ENCODE results near the gene MTHFSD. TPM values are rescaled to one million over a fixed set of nuclear protein-coding genes. Genes with fewer than 3 reads are reported as not detected.

Gene MTHFSD
- total RNA-seq, 1 experiment from 2014 or later, result 30.7 TPM

DNA sequence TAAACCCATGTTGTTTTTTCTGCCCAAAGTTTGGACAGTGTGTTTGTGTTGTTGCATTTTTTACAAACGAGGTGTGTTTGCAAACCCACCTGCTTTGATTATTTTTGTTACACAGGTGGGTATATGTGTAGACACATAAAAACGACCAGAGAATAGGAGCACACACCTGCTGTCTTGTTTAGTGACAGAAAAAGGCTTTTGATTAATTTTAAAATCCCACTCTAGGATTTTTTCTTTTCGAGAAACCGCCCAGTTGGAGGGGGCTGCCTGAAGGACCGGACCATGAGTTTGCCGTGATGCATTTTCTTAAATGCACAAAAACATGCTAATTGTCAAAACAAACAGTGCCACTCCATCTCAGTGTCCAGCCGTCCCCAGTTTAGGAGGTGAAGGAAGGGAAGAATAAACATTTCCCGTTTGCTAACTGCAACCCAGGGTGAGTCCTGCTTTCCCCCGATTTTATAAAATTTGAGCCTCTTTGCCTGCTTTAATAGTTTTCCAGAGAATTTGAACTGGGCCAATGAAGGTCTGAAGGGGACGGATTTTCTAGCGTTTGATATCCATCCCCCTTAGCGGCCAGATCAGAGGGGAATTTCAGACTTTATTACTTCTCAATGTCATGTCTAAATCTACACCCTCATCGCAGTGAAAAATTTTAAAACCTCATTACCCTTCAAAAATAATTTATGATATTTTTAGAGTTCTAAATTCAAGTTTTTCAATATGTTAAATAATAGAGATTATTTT lies 14.8 kb upstream of the MTHFSD start:
- H3K9me3 Mint-ChIP-seq (ENCODE audit: unreplicated experiment), result no peaks in the 10 kb centered on the region
- no peak for DNase-seq (ENCODE audit: unreplicated experiment)
- intact Hi-C loops (cut with micrococcal nuclease), result loop anchor here (5.0 to 10.0 kb wide), 4 partner anchors 252 to 1195 kb away; partner anchors contain the start of gene KLHDC4
- ChIA-PET POLR2A (interaction anchor here (1.8 to 7.2 kb wide), 2 partner anchors 95 to 492 kb away, joined by 7 to 42 read pairs; no protein-coding TSS in a partner anchor), CTCF (interaction anchor here (0.5 to 1.8 kb wide), 6 partner anchors 181 to 747 kb away, joined by 3 to 9 read pairs (median 3); partner anchors contain the start of gene C16orf95)
- H3K4me1 Mint-ChIP-seq (ENCODE audit: insufficient read depth, unreplicated experiment), result peaks cover 19% of the 10 kb centered on the region
- peak overlapping the region; percentile 96 for H3K27ac Mint-ChIP-seq (ENCODE audit: low read depth, unreplicated experiment)
- BruUV-seq (replicated peaks), result no TSS peak
- TF ChIP-seq, protein P1, sequence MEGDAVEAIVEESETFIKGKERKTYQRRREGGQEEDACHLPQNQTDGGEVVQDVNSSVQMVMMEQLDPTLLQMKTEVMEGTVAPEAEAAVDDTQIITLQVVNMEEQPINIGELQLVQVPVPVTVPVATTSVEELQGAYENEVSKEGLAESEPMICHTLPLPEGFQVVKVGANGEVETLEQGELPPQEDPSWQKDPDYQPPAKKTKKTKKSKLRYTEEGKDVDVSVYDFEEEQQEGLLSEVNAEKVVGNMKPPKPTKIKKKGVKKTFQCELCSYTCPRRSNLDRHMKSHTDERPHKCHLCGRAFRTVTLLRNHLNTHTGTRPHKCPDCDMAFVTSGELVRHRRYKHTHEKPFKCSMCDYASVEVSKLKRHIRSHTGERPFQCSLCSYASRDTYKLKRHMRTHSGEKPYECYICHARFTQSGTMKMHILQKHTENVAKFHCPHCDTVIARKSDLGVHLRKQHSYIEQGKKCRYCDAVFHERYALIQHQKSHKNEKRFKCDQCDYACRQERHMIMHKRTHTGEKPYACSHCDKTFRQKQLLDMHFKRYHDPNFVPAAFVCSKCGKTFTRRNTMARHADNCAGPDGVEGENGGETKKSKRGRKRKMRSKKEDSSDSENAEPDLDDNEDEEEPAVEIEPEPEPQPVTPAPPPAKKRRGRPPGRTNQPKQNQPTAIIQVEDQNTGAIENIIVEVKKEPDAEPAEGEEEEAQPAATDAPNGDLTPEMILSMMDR (IDR thresholded peaks at IDR 0.05; ENCODE audit: unreplicated experiment), result no peak
- peaks cover 52% of the 10 kb centered on the region for H3K36me3 Mint-ChIP-seq (ENCODE audit: insufficient read depth, unreplicated experiment)
- peak overlapping the region; percentile 90 for H3K4me3 Mint-ChIP-seq (ENCODE audit: unreplicated experiment)
- H3K27me3 Mint-ChIP-seq (ENCODE audit: insufficient read depth, unreplicated experiment), result no peaks in the 10 kb centered on the region

DNA sequence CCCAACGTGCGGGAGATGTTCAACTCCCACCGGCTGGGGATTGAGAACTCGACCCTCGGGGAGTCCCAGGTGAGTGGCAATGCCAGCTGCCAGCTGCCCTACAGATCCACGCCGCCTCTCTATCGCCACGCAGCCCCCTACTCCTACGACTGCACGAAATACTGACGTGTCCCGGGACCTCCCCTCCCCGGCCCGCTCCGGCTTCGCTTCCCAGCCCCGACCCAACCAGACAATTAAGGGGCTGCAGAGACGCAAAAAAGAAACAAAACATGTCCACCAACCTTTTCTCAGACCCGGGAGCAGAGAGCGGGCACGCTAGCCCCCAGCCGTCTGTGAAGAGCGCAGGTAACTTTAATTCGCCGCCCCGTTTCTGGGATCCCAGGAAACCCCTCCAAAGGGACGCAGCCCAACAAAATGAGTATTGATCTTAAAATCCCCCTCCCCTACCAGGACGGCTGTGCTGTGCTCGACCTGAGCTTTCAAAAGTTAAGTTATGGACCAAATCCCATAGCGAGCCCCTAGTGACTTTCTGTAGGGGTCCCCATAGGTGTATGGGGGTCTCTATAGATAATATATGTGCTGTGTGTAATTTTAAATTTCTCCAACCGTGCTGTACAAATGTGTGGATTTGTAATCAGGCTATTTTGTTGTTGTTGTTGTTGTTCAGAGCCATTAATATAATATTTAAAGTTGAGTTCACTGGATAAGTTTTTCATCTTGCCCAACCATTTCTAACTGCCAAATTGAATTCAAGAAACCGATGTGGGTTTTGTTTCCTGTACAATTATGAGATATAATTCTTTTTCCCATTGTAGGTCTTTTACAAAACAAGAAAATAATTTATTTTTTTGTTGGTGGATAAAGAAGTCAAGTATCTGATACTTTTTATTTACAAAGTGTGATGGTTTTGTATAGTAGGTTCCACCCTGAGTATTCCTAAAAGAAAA lies 13.9 kb upstream of the MTHFSD start:
- peak overlapping the region; percentile 96 for H3K27ac Mint-ChIP-seq (ENCODE audit: low read depth, unreplicated experiment)
- intact Hi-C loops (cut with micrococcal nuclease), result loop anchor here (5.0 to 10.0 kb wide), 4 partner anchors 253 to 1196 kb away; partner anchors contain the start of gene KLHDC4
- no peaks in the 10 kb centered on the region for H3K9me3 Mint-ChIP-seq (ENCODE audit: unreplicated experiment)
- TSS peak; percentile 57 for BruUV-seq (replicated peaks)
- H3K4me1 Mint-ChIP-seq (ENCODE audit: insufficient read depth, unreplicated experiment), result peaks cover 13% of the 10 kb centered on the region
- H3K36me3 Mint-ChIP-seq (ENCODE audit: insufficient read depth, unreplicated experiment), result peaks cover 43% of the 10 kb centered on the region
- CTCF ChIA-PET, result interaction anchor here (0.6 to 1.1 kb wide), 3 partner anchors 494 to 920 kb away, joined by 3 read pairs; no protein-coding TSS in a partner anchor
- POLR2A ChIA-PET, result interaction anchor here (1.0 to 7.2 kb wide), 6 partner anchors 14 to 814 kb away, joined by 3 to 42 read pairs (median 4); partner anchors contain the start of gene MTHFSD
- DNase-seq (ENCODE audit: unreplicated experiment), result no peak
- peak overlapping the region; percentile 90 for H3K4me3 Mint-ChIP-seq (ENCODE audit: unreplicated experiment)
- H3K27me3 Mint-ChIP-seq (ENCODE audit: insufficient read depth, unreplicated experiment), result no peaks in the 10 kb centered on the region
- TF ChIP-seq, protein P1 (IDR thresholded peaks at IDR 0.05; ENCODE audit: unreplicated experiment), result no peak

DNA sequence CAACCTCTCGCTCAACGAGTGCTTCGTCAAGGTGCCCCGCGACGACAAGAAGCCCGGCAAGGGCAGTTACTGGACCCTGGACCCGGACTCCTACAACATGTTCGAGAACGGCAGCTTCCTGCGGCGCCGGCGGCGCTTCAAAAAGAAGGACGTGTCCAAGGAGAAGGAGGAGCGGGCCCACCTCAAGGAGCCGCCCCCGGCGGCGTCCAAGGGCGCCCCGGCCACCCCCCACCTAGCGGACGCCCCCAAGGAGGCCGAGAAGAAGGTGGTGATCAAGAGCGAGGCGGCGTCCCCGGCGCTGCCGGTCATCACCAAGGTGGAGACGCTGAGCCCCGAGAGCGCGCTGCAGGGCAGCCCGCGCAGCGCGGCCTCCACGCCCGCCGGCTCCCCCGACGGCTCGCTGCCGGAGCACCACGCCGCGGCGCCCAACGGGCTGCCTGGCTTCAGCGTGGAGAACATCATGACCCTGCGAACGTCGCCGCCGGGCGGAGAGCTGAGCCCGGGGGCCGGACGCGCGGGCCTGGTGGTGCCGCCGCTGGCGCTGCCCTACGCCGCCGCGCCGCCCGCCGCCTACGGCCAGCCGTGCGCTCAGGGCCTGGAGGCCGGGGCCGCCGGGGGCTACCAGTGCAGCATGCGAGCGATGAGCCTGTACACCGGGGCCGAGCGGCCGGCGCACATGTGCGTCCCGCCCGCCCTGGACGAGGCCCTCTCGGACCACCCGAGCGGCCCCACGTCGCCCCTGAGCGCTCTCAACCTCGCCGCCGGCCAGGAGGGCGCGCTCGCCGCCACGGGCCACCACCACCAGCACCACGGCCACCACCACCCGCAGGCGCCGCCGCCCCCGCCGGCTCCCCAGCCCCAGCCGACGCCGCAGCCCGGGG lies 12.9 kb upstream of the MTHFSD start:
- H3K27me3 Mint-ChIP-seq (ENCODE audit: insufficient read depth, unreplicated experiment), result no peaks in the 10 kb centered on the region
- CTCF ChIA-PET, result interaction anchor here (0.8 to 1.7 kb wide), 5 partner anchors 193 to 712 kb away, joined by 3 to 5 read pairs (median 4); no protein-coding TSS in a partner anchor
- H3K9me3 Mint-ChIP-seq (ENCODE audit: unreplicated experiment), result no peaks in the 10 kb centered on the region
- BruUV-seq (replicated peaks), result no TSS peak
- intact Hi-C loops (cut with micrococcal nuclease), result loop anchor here (5.0 to 10.0 kb wide), 4 partner anchors 254 to 1197 kb away; partner anchors contain the start of gene KLHDC4
- peaks cover 19% of the 10 kb centered on the region for H3K4me1 Mint-ChIP-seq (ENCODE audit: insufficient read depth, unreplicated experiment)
- peak overlapping the region; percentile 96 for H3K27ac Mint-ChIP-seq (ENCODE audit: low read depth, unreplicated experiment)
- H3K4me3 Mint-ChIP-seq (ENCODE audit: unreplicated experiment), result peak overlapping the region; percentile 90
- peaks cover 35% of the 10 kb centered on the region for H3K36me3 Mint-ChIP-seq (ENCODE audit: insufficient read depth, unreplicated experiment)
- TF ChIP-seq, protein P1 (IDR thresholded peaks at IDR 0.05; ENCODE audit: unreplicated experiment), result peak; percentile 15
- peak; percentile 33 for DNase-seq (ENCODE audit: unreplicated experiment)
- POLR2A ChIA-PET, result interaction anchor here (0.6 to 7.2 kb wide), 13 partner anchors 8 to 815 kb away, joined by 3 to 42 read pairs (median 4); partner anchors contain the start of gene C16orf95
